Adrenal gland (tissue), 5 donors: ENCODE results near the gene PUSL1.

Source experiments
- POLR2A ChIP-seq, 2 donors: fragments of 450-650 bp; IDR thresholded peaks; one replicate each; pipeline ENCODE4 v1.6.1; 2017; ENCODE audit warnings: antibody characterized with exemption in 2 of 2, mild to moderate bottlenecking in 2 of 2, moderate library complexity in 1 of 2
- TF ChIP-seq, protein P1 (sequence below), 6 experiments: fragments of 450-650 bp in 4 of 6; fragments of 200-600 bp in 2 of 6; sonication (generic) in 1 of 6; IDR thresholded peaks; 1 replicate in 5 of 6; 2 replicates in 1 of 6; pipeline versions ENCODE4 v1.5.1 to v1.8.0; 2016 to 2021; ENCODE audit warnings: antibody characterized with exemption in 6 of 6, mild to moderate bottlenecking in 2 of 6, moderate library complexity in 1 of 6
- donor health status: DM: no; HTN: no; CAD: no.

DNA sequence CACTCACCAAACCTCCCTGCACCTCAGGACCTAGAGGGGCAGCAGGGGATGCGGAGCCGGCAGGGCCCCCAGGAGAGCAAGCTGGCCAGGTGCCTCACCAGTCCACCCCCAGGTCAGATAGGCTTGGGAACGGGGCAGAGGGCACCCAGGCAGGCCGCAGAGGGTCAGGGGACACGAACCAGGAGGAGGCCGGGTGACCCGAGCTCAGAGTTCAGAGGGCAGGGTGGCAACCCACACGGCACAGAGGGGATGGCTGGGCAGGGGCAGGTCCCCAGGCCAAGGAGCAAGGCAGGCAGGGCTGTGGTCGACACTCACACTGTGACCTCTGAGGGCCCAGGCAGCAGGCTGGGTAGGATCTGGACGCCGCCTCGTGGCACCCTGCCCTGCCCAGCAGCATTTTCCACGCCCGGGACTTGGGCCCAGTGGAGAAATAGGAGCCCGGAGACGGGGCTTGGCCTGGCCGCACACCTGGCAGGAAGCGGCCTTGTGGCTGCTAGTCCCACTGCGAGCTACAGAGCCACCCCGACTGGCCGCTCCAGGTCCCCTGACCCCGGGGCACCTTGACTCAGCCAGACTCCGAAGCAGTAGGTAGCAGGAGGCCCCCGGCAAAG, 35.5 kb downstream of the PUSL1 start:
- TF ChIP-seq, protein P1, sequence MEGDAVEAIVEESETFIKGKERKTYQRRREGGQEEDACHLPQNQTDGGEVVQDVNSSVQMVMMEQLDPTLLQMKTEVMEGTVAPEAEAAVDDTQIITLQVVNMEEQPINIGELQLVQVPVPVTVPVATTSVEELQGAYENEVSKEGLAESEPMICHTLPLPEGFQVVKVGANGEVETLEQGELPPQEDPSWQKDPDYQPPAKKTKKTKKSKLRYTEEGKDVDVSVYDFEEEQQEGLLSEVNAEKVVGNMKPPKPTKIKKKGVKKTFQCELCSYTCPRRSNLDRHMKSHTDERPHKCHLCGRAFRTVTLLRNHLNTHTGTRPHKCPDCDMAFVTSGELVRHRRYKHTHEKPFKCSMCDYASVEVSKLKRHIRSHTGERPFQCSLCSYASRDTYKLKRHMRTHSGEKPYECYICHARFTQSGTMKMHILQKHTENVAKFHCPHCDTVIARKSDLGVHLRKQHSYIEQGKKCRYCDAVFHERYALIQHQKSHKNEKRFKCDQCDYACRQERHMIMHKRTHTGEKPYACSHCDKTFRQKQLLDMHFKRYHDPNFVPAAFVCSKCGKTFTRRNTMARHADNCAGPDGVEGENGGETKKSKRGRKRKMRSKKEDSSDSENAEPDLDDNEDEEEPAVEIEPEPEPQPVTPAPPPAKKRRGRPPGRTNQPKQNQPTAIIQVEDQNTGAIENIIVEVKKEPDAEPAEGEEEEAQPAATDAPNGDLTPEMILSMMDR (IDR thresholded peaks at IDR 0.05): no peak
- TF ChIP-seq POLR2A (IDR thresholded peaks at IDR 0.05): no peak
